ENCODE data around the gene ABHD12B.
"Not testable (repeated sequence)": the region's sequence is repeated elsewhere in the genome, so short reads cannot be mapped to it uniquely, and the experiment has no call there.

ABHD12B gene

DNA sequence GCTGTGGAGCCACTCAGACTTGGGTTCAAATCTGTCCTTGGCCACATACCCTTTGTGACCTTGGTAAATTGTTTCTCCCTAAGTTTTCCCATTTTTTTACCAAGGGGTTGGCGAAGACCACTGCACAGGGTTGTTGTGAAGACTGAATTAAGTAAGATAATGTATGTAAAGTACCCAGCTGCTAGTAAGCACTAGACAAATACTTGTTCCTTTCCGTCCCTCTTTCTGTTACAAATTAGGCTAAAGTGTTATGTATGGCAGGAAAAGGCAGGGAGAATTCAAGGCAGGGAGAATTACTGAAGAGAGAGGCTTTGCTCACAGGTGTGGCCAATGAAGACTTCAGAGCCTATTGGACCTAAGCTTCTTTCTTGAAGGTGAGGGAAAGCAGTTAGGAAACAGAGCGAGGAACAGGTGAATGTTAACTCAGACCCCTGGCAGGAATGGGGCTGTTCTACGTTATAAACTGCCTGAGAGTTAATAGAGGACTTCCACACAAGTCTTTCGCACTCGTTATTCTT, 25.9 kb downstream of the ABHD12B start:
- no peak for DNase-seq

DNA sequence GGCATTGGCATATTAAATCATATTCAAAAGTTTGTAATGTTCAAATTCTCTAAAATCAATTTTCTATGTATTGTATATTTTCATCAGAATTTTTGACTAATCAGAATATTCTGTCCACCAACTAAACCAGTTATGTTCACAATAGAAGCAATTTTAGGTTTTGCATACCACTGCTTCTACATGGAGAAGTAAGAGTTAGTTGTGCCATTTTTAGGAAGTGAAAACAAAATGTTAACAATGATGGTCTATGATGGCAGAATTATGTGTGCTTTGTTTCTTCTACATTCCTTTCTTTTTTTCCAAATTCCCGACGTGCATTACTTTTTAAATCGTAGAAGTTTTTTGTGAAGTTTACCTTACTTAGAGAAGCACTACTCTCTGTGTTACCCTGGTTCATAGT, 29.5 kb downstream of the ABHD12B start:
- no peak for DNase-seq

DNA sequence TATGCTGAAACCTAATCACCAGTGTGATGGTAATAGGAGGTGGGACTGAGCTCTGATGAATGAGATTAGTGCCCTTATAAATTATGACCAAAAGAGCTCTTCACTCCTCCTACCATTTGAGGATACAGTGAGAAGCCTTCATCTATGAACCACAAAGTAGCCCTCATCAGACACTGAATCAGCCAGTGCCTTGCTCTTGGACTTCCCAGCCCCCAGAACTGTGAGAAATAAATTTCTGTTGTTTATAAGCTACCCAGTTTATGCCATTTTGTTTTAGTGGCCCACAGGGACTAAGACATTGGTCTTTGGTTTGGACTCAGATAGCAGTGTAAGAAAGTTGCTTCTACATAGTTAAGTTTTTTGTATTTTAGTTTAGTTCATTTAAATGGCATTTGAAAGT, 32.9 kb downstream of the ABHD12B start:
- DNase-seq: no peak

DNA sequence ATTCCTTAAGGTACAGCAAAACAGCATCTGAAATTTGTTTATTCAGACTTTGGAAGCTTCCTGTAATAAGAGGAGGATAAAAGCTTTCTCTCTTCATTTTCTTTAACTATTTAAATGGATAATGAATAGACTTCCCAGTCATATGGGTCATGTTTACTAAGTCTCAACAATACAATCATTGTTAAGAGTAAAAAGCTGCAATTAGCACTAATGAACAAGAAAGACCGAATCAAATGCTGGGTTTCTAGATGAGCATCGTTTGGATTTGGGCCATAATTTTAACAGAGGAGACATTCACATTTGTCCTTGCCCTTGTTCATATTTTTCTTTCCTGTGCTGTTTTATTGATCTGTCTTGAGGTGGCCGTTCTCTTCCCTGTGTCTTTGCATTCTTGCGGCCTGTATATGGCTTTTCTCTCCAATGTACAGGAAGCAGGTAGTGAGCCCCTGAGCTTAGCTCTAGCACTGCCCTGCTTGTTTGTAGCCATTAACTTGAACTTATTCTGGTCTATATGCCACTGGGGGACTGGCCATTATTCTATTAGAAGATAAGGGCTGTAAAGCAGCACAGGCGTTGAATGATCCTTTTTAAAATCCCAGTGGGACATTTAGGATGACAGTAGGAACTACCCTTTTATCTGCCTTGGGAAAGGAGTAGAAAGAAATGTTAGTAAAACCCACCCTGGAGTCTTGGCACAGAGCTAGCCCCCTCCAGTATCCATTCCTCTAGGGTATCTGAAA, 34.6 kb downstream of the ABHD12B start:
- DNase-seq: no peak

DNA sequence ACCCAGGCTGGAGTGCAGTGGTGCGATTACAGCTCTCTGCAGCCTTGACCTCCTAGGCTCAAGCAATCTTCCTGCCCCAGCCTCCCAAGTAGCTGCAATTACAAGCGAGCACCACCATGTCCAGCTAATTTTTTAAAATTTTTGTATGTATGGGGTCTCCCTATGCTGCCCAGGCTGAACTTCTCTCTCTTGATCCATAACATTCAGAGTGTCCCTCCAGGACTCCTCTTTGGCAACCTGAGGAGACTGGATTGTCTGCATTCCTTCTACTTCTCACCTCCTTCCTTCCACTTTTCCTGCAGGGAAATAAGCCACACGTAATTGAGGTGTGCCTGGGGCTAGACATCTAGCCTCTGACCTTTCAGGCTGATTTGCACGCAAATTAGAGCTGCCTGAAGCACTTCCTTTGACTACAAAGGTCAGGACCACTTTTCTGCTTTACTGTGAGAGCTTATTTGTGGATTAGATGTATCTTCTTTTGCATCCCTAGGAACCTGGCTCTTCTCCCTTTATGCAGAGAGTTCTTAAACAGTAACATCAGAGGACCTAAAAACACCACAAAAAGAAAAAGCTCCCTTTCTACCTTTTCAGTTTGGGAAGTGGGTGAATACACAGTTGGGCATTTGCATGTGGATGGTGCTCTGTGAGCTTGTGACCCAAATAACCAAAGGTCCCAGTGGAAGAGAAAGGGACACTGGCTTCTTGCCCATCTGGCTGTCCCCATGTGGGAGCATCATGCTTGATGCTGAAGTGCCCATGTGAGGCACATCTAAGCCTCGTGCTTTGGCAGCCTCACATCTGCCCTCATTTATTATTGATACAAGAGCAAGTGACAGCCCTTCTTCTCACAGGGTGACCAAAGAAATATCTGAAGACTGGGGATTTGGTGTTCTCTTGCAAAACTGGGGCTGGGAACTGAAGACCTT, 38.9 kb downstream of the ABHD12B start:
- DNase-seq: no peak

DNA sequence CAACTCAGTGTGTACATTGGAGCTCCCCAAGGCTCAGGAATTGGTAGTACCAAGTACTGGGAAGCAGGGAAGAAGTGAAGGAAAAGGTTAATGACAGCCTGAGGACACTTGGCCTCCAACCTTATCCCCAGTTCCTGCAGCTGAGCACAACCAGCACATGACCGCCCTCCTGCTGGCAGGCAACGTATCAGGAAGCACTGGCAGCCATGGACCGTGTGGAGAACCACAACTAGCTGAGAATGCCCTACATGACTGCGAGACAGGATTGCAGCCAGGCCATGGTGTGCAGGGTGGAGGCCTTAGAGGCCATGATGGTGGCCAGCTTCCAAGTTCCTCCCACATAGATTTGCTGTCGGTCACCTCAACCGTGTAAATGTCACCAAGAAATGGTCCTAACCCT, 45.6 kb downstream of the ABHD12B start:
- no peak for DNase-seq

DNA sequence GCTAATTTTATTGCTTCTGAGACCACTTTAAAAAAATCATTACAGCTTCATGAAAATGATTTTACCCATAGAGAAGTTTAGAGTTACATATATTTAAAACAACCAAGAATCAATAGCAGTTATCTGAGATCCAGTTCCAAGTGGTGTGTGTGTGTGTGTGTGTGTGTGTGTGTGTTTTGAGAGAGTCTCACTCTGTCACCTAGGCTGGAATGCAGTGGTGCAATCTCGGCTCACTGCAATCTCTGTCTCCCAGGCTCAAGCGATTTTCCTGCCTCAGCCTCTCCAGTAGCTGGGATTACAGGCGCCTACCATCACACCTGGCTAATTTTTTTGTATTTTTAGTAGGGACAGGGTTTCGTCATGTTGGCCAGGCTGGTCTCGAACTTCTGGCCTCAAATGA, 47.7 kb downstream of the ABHD12B start:
- DNase-seq: not testable (repeated sequence)

DNA sequence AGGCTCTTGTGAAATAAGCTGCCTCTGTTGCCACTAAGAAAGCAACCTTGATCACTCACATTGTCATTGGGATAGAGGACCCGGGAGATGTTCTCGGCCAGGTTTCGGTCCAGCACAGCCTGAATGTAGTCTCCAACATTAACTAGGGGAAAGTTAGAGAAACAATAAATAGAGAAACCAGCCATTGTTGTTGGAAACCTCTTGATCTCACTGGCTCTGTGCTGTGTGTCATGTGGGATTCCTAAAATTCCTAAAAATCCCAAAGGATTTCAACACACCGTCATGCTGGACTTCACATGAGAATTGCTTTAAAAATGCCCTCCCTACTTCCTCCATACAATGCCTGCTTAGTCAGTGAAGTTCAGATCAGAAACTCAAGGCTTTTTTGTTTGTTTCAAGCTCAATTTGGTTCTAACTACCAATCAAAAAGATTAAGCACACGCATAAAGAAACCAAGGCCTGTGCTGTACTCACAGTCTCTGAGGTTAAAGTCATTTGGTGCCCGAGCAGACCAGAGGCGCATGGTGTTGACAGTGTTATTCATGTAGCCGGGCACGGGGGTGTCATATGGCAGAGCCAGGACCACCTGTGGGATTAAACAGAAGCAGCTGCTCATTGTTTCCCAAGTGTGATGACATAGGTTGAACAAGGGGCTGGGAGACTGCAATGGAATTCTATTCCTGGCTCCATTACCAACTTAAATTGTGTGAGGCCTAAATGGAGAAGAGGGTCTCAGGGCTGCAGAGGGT, 48.8 kb downstream of the ABHD12B start:
- DNase-seq: no peak

DNA sequence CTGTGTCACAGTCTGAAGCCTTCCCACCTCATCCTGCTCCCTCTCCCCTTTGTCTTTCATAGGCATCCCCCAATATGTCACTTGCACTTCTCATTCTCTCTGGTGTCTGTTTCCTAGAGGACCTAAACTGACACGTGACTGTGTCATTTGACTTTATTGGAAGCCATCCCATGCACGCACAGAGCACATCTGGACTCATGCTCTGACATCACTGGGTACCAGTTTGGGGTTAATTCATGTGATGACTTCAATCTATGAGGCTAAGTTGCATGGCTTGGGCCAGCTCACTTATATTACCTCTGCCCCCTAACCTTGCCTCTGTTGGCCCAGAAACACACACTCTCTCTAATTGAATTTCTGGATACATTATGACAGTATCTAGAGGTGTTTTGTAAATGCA, 51.0 kb downstream of the ABHD12B start:
- DNase-seq: no peak

DNA sequence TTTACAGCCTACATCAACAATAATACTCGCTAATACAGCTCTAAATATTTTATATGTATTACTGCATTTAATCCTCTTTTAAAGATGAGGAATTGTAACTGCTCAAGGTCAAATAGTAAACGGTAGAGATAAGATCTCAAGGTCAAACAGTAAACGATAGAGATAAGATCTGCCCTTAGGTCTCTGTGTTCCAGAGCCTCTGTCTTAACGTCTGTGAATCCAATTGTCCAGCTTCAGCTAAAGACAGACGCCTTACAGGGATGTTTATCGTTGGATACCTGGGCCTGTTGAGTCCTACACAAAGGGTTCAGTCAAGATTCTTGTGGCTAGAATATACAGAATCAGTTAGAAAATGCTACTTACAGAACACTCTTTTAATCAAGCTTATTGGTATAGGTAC, 52.4 kb downstream of the ABHD12B start:
- no peak for DNase-seq

DNA sequence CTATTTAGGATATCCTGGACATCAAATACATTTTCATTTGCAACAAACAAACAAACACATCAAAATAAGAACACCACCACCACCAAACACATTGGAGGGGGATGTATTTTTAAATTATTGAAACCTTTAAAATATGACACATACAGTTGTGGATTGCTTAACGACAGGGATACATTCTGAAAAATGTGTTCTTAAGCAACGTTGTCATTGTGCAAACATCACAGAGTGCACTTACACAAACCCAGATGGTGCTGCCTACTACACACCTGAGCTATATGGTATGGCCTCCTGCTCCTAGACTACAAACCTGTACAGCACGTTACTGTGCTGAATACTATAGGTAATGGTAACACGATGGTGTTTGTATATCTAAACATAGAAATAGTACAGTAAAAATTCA, 53.0 kb downstream of the ABHD12B start:
- no peak for DNase-seq

DNA sequence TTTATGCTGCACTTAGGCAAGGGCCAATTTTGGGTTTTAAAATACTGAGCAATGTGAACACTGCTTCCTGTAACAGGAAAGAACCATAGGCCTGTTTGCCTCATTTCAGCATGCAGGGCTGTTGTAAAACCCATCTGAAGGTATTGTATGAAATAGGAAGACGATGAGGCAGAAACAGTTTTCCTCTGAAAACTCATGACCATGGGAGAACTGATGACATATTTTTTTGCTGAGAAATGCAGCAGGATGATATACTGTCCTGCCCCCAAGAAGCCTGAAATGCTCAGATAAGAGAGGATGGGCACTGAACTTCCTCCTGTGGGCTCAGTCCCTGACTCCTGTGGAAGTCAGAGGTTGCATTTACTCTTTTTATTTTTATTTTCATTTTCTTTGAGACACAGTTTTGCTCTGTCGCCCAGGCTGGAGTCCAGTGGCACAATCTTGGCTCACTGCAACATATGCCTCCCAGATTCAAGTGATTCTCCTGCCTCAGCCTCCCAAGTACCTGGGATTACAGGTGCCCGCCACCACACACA, 55.1 kb downstream of the ABHD12B start:
- no peak for DNase-seq

DNA sequence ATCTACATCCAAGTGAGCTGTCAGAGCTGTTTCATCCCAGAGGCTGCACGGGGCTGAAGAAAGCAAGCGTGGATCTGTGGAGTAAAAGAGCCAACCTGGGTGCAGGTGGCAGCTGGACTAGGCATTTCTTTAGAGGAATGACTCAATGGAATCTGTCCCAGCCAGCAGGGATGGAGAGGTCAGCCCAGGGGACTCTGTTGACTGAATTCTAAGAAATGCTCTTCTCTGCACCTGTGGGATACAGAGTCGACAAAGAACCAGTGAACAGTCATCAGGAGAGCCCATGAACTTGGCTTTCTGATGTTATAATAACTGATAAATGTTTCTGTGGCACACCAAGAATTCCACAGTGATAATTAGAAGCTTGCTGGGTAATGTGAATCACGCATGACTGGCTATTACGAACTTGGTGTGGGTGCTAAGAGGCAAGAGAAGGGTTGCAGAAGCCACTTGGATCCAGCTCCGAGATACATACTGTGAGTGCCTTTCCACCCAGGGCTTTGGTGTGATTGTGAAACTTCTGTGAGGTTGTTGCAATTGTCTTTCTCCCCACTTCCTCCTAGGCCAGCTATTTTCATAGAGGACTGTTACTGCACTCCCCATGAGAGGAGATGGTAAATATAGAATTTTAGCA, 56.3 kb downstream of the ABHD12B start:
- DNase-seq: no peak

DNA sequence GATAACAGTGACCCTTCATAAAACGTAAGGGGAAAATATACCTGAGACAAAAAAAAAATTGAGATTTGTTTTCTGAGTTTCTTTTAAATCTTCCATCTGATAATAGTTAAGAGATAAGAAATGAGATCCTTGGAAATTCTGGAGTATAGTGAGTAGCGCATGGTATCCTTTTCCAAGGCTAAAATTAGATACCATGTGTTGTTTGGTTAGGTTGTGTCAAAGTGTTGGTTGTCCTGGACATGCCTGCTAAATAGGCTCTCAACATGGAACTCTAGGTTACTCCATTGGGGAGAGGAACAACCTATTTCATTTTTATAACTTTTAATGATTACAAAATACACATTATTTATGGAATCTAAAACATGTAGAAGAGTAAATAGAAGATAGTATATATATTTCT, 57.7 kb downstream of the ABHD12B start:
- DNase-seq: no peak

DNA sequence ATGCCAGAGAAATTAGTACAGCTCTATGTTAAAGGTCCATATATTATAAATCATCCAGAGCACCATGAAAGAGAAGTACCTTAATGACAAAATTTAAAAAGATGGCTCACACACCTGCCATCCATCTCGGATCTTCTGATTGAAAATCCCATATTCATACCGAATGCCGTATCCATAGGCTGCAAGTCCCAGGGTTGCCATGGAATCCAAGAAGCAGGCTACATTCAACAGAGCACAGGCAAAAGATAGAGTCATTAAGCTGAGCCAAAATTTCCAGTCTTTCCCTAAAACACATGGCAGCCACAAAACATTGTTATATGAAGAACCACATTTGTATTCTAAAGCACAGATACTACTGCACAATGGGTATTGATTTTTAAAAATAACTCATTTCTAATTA, 59.7 kb downstream of the ABHD12B start:
- DNase-seq: no peak

DNA sequence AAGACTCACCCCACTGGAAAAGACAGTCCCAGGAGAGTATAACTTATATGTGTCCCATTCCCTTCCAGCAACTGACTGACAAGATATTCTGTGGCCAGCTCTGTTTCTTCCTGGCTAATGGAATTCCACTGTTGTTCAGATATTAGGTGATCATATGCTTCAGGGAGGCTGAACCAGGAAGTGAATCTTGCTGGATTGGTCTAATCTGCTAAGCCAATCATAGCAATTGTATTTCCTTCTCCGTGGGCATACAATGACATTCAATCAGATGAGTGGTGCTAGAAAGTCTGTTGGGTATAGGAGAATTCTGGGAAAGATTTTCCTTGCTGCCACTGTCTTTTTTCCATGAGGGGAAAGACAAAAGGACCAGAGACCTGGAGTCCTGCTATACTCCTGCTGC, 60.3 kb downstream of the ABHD12B start:
- DNase-seq: no peak

DNA sequence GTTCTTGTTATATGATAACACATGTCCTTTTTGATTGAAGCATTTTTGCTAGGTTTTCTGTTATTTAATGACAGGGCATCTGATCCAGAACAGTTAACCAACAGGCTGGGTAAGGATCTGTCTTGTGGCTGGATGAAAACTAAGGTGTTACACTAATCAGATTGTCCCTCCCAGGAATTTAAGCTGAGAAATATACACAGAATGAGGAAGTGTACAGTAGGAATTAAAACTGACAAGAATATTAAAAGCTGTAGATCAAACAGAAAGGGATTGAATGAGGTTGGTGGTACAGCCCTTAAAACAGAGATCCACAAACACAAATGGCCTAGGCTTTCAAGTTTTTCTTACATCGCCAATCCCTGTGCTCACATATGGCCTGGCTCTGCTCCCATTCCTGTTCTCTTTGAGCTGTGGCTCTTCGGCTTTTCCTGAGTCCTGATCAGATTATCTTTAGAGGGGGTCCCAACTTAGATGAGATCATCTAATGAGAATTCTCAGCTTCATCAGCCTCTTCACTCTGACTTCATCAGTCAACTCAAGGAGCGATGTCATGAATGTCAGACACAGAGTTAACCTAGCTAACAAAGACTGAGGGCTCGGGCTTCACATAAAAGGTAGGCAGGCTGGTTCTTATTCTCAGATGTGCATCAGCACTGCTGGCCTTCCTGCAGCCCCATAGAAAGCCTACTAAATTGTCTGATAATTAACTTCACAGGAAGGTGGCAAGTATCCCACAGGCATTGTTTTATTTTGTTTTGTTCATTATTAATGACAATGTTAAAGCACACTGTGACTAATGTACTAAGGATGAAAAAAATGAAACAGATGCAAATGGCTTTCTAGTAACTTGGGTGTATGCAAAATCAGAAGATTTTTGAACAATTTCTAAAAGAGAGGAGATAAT, 61.0 kb downstream of the ABHD12B start:
- DNase-seq: no peak

DNA sequence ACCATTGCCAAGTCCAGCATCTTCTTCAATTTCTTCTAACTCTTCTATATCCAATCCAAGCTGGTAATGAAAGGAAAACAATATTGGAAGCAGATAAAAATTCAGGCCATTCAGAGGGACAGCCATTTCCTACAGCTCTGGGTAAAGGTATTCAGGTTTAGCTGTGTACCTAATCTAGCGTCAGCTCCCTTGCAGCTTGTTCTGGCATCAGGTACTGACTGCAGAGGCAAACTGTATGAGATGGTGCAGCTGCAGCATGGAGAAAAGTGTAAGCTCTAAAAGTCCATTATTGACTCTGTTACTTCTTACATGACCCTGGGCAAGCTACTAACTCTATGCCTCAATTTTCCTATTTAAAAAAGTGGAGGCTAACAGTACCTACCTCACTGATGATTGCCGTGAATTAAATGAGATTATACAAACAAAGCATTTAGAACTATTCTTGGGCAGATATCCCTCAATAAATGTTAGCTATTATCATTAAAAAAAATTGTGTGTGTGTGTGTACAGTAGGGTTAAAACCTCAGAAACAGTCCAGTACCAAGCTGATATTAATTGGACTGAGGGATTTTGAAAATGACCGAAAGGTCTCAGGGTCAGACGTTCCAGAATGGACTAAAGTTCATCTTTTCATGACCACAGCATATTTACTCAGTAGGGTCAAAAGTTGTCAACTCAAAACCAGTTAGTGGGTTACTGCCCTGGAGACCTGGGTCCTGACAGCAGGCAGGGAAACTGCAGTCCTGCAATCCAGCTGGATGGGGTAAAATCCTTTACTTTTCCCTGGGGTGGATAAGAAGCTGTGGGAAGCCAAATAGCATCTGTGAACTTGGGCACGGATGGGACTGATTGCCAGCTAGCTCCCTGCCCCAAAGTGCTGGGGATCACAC, 63.5 kb downstream of the ABHD12B start:
- no peak for DNase-seq

DNA sequence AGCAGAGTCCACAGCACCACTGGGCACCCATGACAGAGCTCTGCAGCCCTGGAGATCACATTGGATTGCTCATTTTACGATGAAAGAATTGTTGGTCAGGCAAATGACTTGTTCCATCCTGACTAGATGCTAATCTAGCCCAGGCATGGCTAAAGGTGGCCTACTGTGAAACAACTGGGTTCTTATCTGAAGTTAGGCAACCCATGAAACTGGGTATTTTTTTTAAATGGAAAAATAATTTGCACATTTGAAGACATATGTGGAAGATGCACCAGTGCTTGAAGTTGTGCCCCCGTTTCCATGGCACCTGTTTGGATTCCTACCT, 64.1 kb downstream of the ABHD12B start:
- DNase-seq: no peak

DNA sequence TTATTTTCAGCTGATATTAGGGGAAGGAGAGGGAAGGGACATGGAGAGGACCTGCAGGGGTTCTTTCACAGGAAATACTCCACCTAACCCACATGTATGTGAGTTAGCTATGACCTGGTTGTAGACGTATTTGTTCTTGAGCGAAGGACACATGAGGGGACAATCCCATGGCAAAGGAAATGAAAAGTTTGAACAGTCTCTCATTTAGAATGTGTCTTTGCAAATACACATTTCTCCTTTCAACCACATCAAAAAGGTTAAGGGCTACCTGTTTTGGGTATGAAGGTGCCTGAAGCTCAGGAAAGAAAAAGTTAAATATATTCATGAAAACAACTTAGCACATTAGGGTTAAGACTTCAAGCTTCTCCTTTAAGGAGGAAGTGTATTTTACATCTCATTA, 65.0 kb downstream of the ABHD12B start:
- DNase-seq: no peak

DNA sequence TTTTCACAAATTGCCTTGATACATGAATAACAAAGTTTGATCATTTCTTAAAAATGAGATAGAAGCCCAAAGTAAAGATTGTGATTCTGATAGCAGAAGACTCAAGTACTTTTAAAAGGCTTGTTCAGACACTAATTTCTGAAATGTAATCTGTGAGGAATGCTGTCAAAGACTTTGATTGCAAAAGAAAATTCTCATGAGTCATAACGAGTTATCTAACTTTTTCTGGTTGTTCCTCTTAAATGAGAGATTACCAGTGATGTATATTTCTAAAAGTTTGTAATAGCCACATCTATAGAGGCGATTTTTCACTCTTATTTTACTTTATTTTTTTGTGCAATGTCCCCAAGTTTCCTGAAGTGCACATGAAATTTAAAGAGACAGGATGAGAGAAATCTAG, 65.5 kb downstream of the ABHD12B start:
- no peak for DNase-seq

Measured in activated CD4-positive, alpha-beta T cell treated with anti-CD3 and anti-CD28 coated beads, Interleukin-2, amount 50 U/mL, for 16 hours (primary cell).